GM23338 (cell line): ENCODE results near the gene DPEP3.

ENCODE experiments used
- CREB1 ChIP-seq: fragments of 250-450 bp; sonication (Bioruptor Pico); IDR thresholded peaks from 2 replicates; pipeline ENCODE4 v1.5.0; 2020; ENCODE audit warnings: low read depth, mild to moderate bottlenecking, moderate library complexity
- CTCF ChIP-seq, 2 experiments: fragments of 200-600 bp in 1 of 2; sonication (generic) in 1 of 2; conservative IDR thresholded peaks; 2 replicates each; pipeline versions ENCODE4 v1.5.1 to v1.6.1; 2016 to 2017; ENCODE audit warnings: antibody characterized with exemption in 2 of 2, low read depth in 2 of 2, mild to moderate bottlenecking in 2 of 2, moderate library complexity in 1 of 2
- ETS1 ChIP-seq: IDR thresholded peaks from 2 replicates; pipeline ENCODE4 v1.6.1; 2016; ENCODE audit warnings: antibody characterized with exemption
- EZH2 ChIP-seq: fragments of 200-600 bp; sonication (generic); IDR thresholded peaks from one replicate; pipeline ENCODE4 v1.8.0; 2017; ENCODE audit warnings: antibody characterized with exemption, mild to moderate bottlenecking, low read depth; ENCODE audit not compliant: unreplicated experiment
- EZH2phosphoT487 ChIP-seq: fragments of 200-600 bp; sonication (generic); IDR thresholded peaks from one replicate; pipeline ENCODE4 v1.8.1; 2018; ENCODE audit warnings: antibody characterized with exemption; ENCODE audit not compliant: unreplicated experiment
- JUNB ChIP-seq: IDR thresholded peaks from one replicate; pipeline ENCODE4 v1.6.1; 2016; ENCODE audit warnings: antibody characterized with exemption; ENCODE audit not compliant: unreplicated experiment
- NANOG ChIP-seq: IDR thresholded peaks from 2 replicates; pipeline ENCODE4 v1.6.1; 2016; ENCODE audit warnings: antibody characterized with exemption, borderline replicate concordance
- POLR2AphosphoS5 ChIP-seq: IDR thresholded peaks from 2 replicates; pipeline ENCODE4 v1.6.1; 2016; ENCODE audit warnings: antibody characterized with exemption, low read depth
- STAT1 ChIP-seq: IDR thresholded peaks from one replicate; pipeline ENCODE4 v1.6.1; 2016; ENCODE audit warnings: antibody characterized with exemption; ENCODE audit not compliant: unreplicated experiment
- ZNF114 ChIP-seq: fragments of 250-450 bp; sonication (Bioruptor Pico); IDR thresholded peaks from 2 replicates; pipeline ENCODE4 v1.5.0; 2020; ENCODE audit warnings: mild to moderate bottlenecking, moderate library complexity
- ZNF331 ChIP-seq: fragments of 250-450 bp; sonication (Bioruptor Pico); IDR thresholded peaks from 2 replicates; pipeline ENCODE4 v1.5.0; 2020; ENCODE audit warnings: low read depth, mild to moderate bottlenecking, moderate library complexity
- ZNF462 ChIP-seq: fragments of 250-450 bp; sonication (Bioruptor Pico); IDR thresholded peaks from 2 replicates; pipeline ENCODE4 v1.5.0; 2020; ENCODE audit warnings: mild to moderate bottlenecking, moderate library complexity
- TF ChIP-seq, protein P1 (sequence below): IDR thresholded peaks from one replicate; pipeline ENCODE4 v1.6.1; 2018; ENCODE audit warnings: antibody characterized with exemption; ENCODE audit not compliant: unreplicated experiment

DNA sequence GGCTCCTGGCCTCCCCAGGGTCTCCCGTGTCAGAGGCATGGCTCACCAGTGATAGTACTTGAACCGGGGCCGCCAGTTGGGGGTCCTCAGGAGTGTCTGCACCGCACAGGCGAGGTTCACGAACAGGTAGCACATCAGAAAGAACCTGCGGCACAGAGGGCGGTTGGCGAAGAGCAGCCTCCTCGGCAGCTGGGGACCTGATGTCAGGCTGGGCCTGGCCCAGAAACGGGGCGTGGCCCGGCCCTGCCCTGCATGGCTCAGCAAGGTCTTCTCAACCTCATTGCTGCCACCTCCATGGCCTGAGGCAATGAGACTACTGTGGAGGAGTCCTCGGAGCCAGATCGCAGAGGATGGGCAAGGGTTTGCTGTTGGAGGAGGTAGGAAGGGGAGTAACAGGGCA lies 32.3 kb downstream of the DPEP3 start:
- TF ChIP-seq CTCF (conservative IDR thresholded peaks at IDR 0.05; ENCODE audit: low read depth in 2 of 2), result no peak
- TF ChIP-seq EZH2phosphoT487, result no peak
- no peak for TF ChIP-seq EZH2
- TF ChIP-seq POLR2AphosphoS5, result 0 out of 2 replicates have a peak, but pooled peaks have one; percentile 13
- no peak for TF ChIP-seq CREB1
- TF ChIP-seq ZNF462 (CRISPR knock-in tag), result no peak
- no peak for TF ChIP-seq ETS1
- TF ChIP-seq, protein P1, sequence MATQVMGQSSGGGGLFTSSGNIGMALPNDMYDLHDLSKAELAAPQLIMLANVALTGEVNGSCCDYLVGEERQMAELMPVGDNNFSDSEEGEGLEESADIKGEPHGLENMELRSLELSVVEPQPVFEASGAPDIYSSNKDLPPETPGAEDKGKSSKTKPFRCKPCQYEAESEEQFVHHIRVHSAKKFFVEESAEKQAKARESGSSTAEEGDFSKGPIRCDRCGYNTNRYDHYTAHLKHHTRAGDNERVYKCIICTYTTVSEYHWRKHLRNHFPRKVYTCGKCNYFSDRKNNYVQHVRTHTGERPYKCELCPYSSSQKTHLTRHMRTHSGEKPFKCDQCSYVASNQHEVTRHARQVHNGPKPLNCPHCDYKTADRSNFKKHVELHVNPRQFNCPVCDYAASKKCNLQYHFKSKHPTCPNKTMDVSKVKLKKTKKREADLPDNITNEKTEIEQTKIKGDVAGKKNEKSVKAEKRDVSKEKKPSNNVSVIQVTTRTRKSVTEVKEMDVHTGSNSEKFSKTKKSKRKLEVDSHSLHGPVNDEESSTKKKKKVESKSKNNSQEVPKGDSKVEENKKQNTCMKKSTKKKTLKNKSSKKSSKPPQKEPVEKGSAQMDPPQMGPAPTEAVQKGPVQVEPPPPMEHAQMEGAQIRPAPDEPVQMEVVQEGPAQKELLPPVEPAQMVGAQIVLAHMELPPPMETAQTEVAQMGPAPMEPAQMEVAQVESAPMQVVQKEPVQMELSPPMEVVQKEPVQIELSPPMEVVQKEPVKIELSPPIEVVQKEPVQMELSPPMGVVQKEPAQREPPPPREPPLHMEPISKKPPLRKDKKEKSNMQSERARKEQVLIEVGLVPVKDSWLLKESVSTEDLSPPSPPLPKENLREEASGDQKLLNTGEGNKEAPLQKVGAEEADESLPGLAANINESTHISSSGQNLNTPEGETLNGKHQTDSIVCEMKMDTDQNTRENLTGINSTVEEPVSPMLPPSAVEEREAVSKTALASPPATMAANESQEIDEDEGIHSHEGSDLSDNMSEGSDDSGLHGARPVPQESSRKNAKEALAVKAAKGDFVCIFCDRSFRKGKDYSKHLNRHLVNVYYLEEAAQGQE, result no peak
- no peak for TF ChIP-seq JUNB
- TF ChIP-seq ZNF114 (CRISPR knock-in tag), result no peak
- no peak for TF ChIP-seq STAT1
- no peak for TF ChIP-seq NANOG
- no peak for TF ChIP-seq ZNF331 (CRISPR knock-in tag)
